ENCODE data around the gene CLEC4M.
"Not testable (repeated sequence)": the region's sequence is repeated elsewhere in the genome, so short reads cannot be mapped to it uniquely, and the experiment has no call there.

Gene CLEC4M

DNA sequence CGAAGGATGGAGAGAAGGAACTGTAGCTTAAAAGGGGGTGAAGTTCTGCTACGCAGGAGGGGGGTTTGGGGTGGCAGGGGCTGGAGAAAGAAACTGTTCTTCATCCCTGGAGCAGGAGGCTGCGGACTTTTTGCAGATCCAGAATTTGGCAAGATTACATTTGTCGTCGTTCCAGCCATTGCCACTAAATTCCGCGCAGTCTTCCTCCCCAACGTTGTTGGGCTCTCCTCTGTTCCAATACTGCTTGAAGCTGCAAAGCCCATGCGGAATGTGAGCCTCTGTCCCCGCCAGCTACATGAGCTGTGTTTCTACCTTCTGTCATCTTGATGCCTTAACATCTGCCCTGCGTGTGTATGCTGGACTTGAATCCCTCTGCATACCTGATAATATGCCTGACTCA, 20.1 kb upstream of the CLEC4M start:
- no peak for DNase-seq

DNA sequence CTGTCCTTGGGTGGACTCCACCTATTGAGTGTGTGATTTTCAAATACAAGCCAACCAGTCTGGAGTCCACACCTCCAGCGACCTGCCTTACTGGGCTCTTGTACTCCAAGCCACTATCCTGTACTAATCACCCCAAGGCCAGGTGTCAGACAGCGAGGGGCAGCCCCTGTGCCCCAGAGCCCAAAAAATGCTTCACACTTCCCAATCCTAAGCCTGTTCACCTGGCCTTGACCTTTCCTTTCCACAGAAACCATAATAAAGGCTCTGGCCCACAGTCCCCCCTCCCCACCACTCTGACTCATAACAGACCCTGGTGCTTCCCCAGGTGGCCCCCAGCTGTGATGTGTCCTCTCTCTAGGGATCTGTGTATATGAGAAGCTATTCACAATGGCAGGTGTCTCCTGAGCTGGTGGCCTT, 19.6 kb upstream of the CLEC4M start:
- DNase-seq, result no peak

GRCh38 chr19:7744199-7744786, 18.8 kb upstream of the CLEC4M start:
- DNase-seq, result no peak

DNA sequence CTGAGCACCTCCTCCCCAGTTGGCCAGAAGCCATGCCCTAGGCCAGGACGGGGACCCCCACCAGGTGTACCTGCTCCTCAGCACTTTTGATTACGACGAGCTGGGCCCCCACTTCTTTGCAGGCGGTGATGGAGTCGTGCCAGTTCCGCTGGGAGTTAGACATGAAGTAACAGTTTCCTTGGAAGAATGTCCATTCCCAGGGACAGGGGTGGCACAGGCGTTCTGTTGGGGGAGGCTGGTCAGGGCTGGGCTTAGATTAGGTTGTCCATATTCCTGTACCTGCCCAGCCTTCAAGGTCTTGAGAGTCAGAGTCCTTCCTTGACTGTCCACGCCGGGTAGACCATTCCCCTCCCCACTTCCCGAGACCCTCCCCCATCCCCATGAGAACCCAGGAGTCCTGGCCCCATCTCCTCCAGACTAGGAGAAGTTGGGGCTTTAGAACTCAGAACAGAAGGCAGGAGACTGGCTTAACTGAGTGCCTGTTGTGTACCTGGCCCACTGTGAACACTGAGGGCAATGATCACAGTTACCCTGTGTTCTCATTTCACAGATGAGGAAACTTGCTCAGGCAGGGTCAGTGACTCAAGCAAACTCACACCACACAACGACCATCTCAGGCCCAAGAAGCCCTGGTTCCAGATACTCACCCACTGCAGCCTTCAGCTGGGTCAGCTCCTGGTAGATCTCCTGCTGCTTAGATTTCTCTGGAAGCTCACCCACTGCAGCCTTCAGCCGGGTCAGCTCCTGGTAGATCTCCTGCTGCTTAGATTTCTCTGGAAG, 18.0 kb upstream of the CLEC4M start:
- no peak for DNase-seq

GRCh38 chr19:7746306-7746705, 16.7 kb upstream of the CLEC4M start:
- not testable (repeated sequence) for DNase-seq

DNA sequence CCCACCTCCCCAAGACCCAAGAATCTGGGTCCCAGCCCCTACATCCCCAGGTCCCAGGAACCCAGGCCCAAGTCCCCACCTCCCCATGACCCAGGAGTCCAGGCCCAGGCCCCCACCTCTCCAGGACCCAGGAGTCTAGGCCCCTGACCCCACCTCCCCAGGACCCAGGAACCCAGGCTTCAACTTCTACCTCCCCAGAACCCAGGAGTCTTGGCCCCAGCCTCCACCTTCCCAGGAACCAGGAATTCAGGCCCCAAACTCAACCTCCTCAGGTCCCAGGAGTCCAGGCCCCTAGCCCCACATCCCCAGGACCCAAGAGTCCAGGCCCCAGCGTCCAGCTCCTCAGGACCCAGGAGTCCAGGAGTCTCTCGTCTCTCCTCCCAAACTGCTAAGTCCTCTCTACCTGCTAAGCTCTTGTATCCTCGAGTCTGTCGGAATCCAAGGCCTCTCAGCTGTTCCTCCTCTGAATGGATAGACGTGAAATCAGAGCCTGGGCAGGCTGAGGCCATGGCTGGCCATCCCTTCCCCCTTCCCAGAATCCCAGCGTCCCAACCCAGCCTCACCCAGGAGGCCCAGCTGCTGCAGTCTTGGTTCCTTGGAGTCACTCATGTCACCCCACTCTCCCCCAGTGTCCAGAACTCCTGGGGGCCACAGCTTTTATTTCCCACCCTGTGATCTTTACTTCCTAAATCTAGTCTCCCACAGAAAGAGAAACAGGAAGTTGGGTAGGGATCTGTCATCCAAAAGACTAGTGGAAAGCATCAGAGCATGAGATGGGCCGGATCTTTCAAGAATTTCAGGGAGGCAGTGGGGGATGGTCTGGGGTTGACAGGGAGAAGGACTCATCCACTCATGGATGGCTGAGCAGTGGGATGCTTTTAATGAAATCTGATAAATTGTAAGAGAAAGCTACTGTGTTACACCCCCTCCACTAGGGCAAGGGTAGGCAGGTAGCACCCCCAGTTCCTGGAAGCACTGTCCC, 15.8 kb upstream of the CLEC4M start, which contains the start of gene CD209:
Gene CD209 (minus strand): TSS at position 632 of the 982 bp plus-strand sequence. CDS start 23 bp downstream, at position 609.
- no peak for DNase-seq

- no peak for DNase-seq
Observed at GRCh38 chr19:7748171-7748570, 14.9 kb upstream of the CLEC4M start.

DNA sequence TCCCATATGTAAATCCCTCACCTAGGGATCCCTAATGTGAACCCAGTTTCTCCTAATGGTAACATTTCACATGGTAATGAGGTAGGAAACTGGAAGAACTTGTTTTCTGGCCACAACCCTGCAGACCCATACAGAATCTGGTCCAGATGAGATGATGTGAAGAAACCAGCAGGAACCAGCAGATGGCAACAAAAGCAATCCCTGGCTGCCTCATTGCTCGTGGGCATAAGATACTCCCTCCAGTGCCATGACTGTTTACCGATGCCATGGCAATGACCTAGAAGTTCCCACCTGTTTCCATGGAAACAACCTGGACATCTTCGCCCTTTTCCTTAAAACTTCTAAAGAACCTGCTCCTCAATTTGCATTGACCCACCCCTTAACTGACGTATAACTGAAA, 14.3 kb upstream of the CLEC4M start:
- peak; percentile 36 for DNase-seq

- no peak for DNase-seq
Observed at GRCh38 chr19:7751157-7751783, 11.8 kb upstream of the CLEC4M start.

DNA sequence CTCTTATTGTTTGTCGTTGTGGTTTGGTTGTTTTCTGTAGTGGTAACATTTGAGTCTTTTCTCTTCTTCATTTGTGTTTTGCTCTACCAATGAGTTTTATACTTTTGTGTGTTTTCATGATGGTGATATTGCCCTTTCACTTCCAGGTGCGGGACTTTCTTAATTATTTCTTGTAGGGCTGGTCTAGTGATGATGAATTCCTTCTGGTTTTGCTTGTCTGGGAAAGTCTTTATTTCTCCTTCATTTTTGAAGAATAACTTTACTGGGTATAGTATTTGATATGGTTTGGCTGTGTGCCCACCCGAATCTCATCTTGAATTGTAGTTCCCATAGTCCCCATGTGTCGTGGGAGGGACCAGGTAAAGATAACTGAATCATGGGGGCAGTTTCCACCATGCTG, 6.8 kb upstream of the CLEC4M start:
- no peak for DNase-seq

DNA sequence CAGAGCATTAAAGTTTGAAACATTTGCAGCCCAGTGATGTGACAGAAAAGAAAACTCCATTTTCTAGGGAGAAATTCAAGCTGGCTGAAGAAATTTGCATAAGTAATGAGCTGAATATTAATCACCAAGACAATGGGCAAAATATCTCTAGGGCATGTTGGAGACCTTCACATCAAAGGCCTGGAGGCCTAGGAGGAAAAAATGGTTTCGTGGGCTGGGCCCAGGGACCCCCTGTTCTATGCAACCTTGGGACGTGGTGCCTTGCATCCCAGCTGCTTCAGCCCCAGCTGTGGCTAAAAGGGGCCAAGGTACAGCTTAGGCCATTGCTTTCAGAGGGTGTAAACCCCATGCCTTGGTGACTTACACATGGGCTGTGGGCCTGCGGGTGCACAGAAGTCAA, 5.7 kb upstream of the CLEC4M start:
- no peak for DNase-seq

GRCh38 chr19:7759156-7759555, 3.9 kb upstream of the CLEC4M start:
- no peak for DNase-seq

- no peak for DNase-seq
Observed at GRCh38 chr19:7763696-7764095, 653 bp downstream of the CLEC4M start.

GRCh38 chr19:7764157-7764556, 1.1 kb downstream of the CLEC4M start:
- not testable (repeated sequence) for DNase-seq

GRCh38 chr19:7765043-7765442, 2.0 kb downstream of the CLEC4M start:
- DNase-seq, result not testable (repeated sequence)

- DNase-seq, result no peak
Observed at GRCh38 chr19:7766535-7766934, 3.5 kb downstream of the CLEC4M start.

DNA sequence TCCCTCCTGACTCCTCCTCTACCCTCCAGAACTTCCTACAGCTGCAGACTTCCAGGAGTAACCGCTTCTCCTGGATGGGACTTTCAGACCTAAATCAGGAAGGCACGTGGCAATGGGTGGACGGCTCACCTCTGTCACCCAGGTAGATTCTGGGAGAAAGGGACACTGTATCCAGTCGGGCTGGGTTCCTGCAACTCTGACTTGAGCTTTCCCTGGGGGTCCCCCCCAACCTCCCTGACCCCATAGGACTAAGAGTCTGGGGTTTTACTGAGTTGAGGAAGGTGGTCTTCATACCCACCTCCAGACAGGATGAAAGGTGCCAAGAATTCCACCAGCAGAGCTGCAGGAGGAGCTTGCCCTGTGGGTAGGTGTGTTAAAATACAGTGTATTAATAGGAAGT, 4.4 kb downstream of the CLEC4M start:
- no peak for DNase-seq

GRCh38 chr19:7769171-7769570, 6.1 kb downstream of the CLEC4M start:
- DNase-seq, result no peak

- no peak for DNase-seq
Observed at GRCh38 chr19:7771072-7771471, 8.0 kb downstream of the CLEC4M start.

DNA sequence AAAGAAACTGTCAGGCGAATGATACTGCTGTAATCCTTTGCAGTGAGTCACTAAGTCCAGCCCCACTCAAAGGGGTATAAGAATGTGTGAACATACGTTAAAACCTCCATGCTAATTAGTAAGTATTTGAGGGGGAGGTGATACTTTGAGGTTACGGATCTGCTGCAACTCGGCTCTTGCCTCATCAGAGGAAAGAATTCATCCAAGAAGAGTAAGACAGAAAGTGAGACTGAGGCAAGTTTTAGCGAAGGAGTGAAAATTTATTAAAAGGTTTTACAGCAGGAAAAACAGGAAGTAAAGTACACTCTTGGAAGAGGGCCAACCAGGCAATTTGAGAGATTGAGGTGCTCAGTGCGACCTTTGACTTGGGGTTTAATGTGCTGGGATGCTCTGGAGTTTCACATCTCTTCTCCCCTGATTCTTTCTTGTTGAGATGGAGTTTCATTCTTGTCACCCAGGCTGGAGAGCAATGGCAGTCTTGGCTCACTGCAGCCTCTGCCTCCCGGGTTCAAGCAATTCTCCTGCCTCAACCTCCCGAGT, 9.8 kb downstream of the CLEC4M start:
- DNase-seq, result peak; percentile 56

DNA sequence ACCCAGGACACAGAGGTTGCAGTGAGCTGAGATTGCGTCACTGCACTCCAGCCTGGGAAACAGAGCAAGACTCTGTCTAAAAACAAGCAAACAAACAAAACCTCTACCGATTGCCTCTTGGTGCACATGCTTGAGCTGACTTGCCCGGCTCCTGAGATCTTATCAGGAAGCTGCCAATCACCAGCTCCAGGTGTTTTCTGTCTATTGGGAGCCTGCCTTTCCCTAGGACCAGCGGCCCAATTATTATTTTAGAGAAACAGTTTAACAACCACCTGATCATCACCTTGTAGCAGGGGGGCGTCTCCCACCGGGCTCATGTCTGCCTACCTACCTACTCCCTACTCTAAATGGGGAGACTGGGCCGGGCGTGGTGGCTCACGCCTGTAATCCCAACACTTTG, 10.8 kb downstream of the CLEC4M start:
- no peak for DNase-seq

GRCh38 chr19:7775761-7776160, 12.7 kb downstream of the CLEC4M start:
- DNase-seq, result no peak

GRCh38 chr19:7778081-7778480, 15.0 kb downstream of the CLEC4M start:
- no peak for DNase-seq

All from hematopoietic multipotent progenitor cell treated with erythropoietin and hydrocortisone succinate and interleukin-3 and kit ligand, for 6 days (in vitro differentiated cells).